Spleen (tissue), 11 donors: Measurements from ENCODE around the gene SPATA31C2. TPM values are rescaled to one million over a fixed set of nuclear protein-coding genes. Genes with fewer than 3 reads are reported as not detected.
A peak's percentile ranks its signal among the peaks of the same experiment; 100 is the strongest.

ENCODE experiments used
- DNase-seq: peaks from one replicate; pipeline ENCODE4 v3.0.0-alpha.2; 2020
- H3K27ac ChIP-seq, 8 donors: fragments of 200-600 bp; sonication (generic) in 7 of 8; 1 replicate in 4 of 8; 2 replicates in 4 of 8; pipeline versions ENCODE4 v1.5.0 to v1.8.0; 2016 to 2021; ENCODE audit warnings: inconsistent platforms in 4 of 8, mild to moderate bottlenecking in 4 of 8, moderate library complexity in 1 of 8
- H3K27me3 ChIP-seq, 7 donors: fragments of 200-600 bp; sonication (generic) in 6 of 7; replicated peaks in 1 of 7; 1 replicate in 4 of 7; 2 replicates in 3 of 7; pipeline versions ENCODE4 v1.5.0 to v1.8.0; 2016 to 2021; ENCODE audit warnings: inconsistent platforms in 3 of 7, mild to moderate bottlenecking in 1 of 7
- H3K36me3 ChIP-seq, 6 donors: fragments of 200-600 bp; sonication (generic) in 5 of 6; 1 replicate in 4 of 6; 2 replicates in 2 of 6; pipeline versions ENCODE4 v1.5.0 to v1.8.0; 2016 to 2021; ENCODE audit warnings: inconsistent platforms in 2 of 6
- H3K4me1 ChIP-seq, 6 donors: fragments of 200-600 bp; sonication (generic) in 5 of 6; 1 replicate in 3 of 6; 2 replicates in 3 of 6; pipeline versions ENCODE4 v1.5.0 to v1.8.0; 2016 to 2021; ENCODE audit warnings: inconsistent platforms in 3 of 6
- H3K4me3 ChIP-seq, 8 donors: fragments of 200-600 bp; sonication (generic) in 7 of 8; 1 replicate in 4 of 8; 2 replicates in 4 of 8; pipeline versions ENCODE4 v1.5.0 to v1.8.0; 2016 to 2021; ENCODE audit warnings: inconsistent platforms in 4 of 8, mild to moderate bottlenecking in 4 of 8, moderate library complexity in 2 of 8
- H3K9me3 ChIP-seq, 8 donors: fragments of 200-600 bp; sonication (generic) in 7 of 8; 1 replicate in 4 of 8; 2 replicates in 4 of 8; pipeline versions ENCODE4 v1.5.0 to v1.8.0; 2016 to 2021; ENCODE audit warnings: inconsistent platforms in 4 of 8
- POLR2A ChIP-seq, 3 donors: fragments of 450-650 bp; IDR thresholded peaks; one replicate each; pipeline ENCODE4 v1.5.1; 2017; ENCODE audit warnings: antibody characterized with exemption in 3 of 3, mild to moderate bottlenecking in 1 of 3
- POLR2AphosphoS5 ChIP-seq, 3 donors: sonication (generic); formaldehyde crosslinking; IDR thresholded peaks; one replicate each; pipeline ENCODE4 v1.5.1; 2017; ENCODE audit warnings: antibody characterized with exemption in 3 of 3
- WGBS, 5 donors: extraction: QIAGEN DNeasy Blood & Tissue Kit in 3 of 5; methylation state at CpG; one replicate each; pipeline versions ENCODE4 v1.1.5 to v1.1.7; 2013 to 2018; 5-methylcytosine and 5-hydroxymethylcytosine counted together
- intact Hi-C: fragments of 100-400 bp; cut with DNase I; formaldehyde crosslinking; loops from one replicate; pipeline ENCODE4 v1.15.0; 2023; ENCODE audit warnings: low total_unique reads
- polyA plus RNA-seq, 3 donors: library from polyadenylated mRNA; stranded (reverse); fragments of 200-250 nt; gene quantifications; one replicate each; pipeline ENCODE4 v1.2.1, GENCODE V29; 2013
- total RNA-seq, 7 donors: library from RNA; depleted of rRNA in 3 of 7; stranded (reverse); fragments of >200 nt in 3 of 7; fragmentation: NEBNext Ultra II Directional in 4 of 7; extraction: Animal tissue kit (Norgen Biotek cat#: 25700) in 4 of 7; gene quantifications; one replicate each; pipeline versions ENCODE4 v1.1.0 to v1.2.1, GENCODE V29; 2016 to 2021
- TF ChIP-seq, protein P1 (sequence below), 11 experiments: fragments of 200-600 bp in 7 of 11; fragments of 450-650 bp in 4 of 11; sonication (generic) in 4 of 11; IDR thresholded peaks in 8 of 11; conservative IDR thresholded peaks in 3 of 11; 1 replicate in 7 of 11; 2 replicates in 4 of 11; pipeline versions ENCODE4 v1.4.0 to v1.8.0; 2016 to 2021; ENCODE audit warnings: antibody characterized with exemption in 11 of 11, inconsistent platforms in 4 of 11, mild to moderate bottlenecking in 1 of 11
- donor health status: healthy with polysubstance abuse.
- donor health status: DM: no; HTN: no; CAD: no; lungs with moderate emphysema.
- donor health status: DM: no; HTN: no; CAD: no.
- donor health status: Bipolar disorder and iron deficiency.
- donor health status: healthy.
- donor health status: DM: no; HTN: no; CAD: no.
- donor health status: DM: yes; HTN: yes; CAD: no.

SPATA31C2 gene
- total and polyA plus RNA-seq, 10 donors = not detected

DNA sequence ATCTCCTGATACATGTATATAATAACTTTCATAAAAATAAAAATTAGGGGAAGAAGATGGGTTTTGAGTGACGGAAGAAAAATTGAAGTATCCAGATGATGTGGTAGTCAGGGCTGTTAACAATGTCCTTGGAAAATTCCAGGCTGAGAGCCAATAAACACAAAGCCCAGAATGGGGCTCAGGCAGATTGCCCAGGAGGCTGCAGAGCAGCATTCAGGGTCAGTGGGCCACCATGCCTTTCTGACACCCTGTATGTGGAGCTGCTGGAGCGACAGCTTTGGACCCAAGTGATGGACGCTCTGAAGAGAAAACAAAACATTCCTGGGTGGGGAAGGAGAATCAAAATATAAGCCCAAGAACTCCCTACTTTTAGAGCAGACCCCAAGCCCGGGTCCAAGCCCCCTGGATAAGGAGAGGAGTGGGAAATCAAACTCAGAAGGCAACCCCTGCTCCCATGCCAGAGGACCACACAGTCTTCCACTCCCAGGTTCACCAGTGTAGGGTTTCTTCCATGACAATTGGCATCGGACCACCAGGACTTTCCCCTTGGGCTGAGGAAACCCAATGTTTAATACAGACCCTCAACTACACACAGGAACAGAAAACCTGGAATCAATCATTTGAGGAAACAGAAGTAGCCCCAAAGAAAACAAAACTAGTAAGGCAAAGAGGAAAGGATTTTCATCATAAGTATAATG lies 45.7 kb upstream of the SPATA31C2 start:
- Histone ChIP-seq H3K27me3 (no peaks in the 10 kb centered on the region), H3K4me1 (peaks cover 0 to 4% (median 0%) of the 10 kb centered on the region in 6 donors), H3K27ac (no peak overlapping the region), H3K36me3 (no peaks in the 10 kb centered on the region), H3K4me3 (no peak overlapping the region), H3K9me3 (no peaks in the 10 kb centered on the region)
- TF ChIP-seq, protein P1, sequence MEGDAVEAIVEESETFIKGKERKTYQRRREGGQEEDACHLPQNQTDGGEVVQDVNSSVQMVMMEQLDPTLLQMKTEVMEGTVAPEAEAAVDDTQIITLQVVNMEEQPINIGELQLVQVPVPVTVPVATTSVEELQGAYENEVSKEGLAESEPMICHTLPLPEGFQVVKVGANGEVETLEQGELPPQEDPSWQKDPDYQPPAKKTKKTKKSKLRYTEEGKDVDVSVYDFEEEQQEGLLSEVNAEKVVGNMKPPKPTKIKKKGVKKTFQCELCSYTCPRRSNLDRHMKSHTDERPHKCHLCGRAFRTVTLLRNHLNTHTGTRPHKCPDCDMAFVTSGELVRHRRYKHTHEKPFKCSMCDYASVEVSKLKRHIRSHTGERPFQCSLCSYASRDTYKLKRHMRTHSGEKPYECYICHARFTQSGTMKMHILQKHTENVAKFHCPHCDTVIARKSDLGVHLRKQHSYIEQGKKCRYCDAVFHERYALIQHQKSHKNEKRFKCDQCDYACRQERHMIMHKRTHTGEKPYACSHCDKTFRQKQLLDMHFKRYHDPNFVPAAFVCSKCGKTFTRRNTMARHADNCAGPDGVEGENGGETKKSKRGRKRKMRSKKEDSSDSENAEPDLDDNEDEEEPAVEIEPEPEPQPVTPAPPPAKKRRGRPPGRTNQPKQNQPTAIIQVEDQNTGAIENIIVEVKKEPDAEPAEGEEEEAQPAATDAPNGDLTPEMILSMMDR (IDR thresholded peaks at IDR 0.05 in 8 of 11, conservative IDR thresholded peaks at IDR 0.05 in 3 of 11) = no peak
- no peak for TF ChIP-seq POLR2AphosphoS5 (IDR thresholded peaks at IDR 0.05)
- no peak for TF ChIP-seq POLR2A (IDR thresholded peaks at IDR 0.05)
- no peak for DNase-seq
- intact Hi-C loops = no loop called here
- WGBS, 5 donors = 68 to 73% (median 69%) methylated on average over 5 of the region's 5 CpGs

DNA sequence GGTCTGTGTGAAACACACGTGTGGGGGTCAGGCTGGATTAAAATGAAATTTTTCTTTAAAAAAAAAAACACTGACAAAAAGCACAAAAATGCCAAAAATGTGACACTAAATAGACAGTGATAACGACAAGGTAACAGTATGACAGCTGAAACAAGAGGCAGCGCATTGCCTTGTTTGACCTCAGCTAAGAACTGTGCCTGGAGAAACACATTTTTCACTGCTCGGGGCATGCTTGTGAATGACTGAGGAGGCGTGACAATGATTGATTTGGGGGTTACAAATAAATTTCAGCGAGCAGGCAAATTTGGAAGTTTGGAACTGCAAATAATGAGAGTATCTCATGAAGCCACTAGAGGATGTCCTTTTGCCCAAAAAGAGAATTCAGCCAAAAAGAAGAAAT lies 44.2 kb upstream of the SPATA31C2 start:
- Histone ChIP-seq H3K4me1 (peaks cover 0 to 7% (median 0%) of the 10 kb centered on the region in 6 donors), H3K27ac (no peak overlapping the region), H3K27me3 (no peaks in the 10 kb centered on the region), H3K9me3 (no peaks in the 10 kb centered on the region), H3K36me3 (no peaks in the 10 kb centered on the region), H3K4me3 (no peak overlapping the region)
- TF ChIP-seq POLR2AphosphoS5 (IDR thresholded peaks at IDR 0.05) = no peak
- TF ChIP-seq, protein P1 (IDR thresholded peaks at IDR 0.05 in 8 of 11, conservative IDR thresholded peaks at IDR 0.05 in 3 of 11) = no peak
- no peak for DNase-seq
- 63 to 83% (median 75%) methylated on average over 6 of the region's 6 CpGs for WGBS, 5 donors
- intact Hi-C loops = no loop called here

DNA sequence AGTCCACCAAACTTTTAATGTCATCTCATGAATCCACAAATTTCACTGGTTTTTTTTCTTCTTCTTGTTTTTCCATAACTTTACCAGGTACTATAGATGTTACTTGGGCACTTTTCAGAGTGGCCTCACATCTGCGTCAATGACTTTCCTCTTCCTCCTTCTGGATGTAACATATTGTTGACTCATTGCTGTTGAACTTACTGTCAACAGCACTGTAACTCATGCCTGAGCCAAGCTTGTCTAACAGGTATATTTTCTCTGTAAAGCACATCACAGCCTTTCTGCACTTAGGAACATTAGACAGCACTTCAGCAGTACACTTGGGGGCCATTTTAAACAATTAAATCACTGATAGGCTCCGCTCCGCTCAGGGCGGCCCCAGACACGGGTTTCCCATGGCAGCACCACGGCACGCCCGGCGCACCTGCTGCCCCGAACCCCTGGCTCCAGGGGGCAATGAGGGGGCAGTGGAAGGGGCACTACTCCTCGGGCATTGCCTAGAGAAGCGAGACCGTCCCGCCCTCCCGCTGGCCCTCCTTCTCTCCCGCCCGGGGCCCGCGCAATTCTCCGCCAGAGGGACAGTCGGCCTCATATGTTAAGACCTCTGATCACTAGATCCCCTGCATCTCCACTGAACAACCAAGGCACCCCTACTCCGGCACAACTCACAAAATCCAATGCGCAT lies 41.9 kb upstream of the SPATA31C2 start:
- Histone ChIP-seq H3K27me3 (no peaks in the 10 kb centered on the region), H3K4me3 (no peak overlapping the region), H3K27ac (peak overlapping the region in 4 of 8 donors; percentile 21 to 69 (median 64)), H3K4me1 (peaks cover 0 to 7% (median 0%) of the 10 kb centered on the region in 6 donors), H3K9me3 (no peaks in the 10 kb centered on the region), H3K36me3 (no peaks in the 10 kb centered on the region)
- no peak for DNase-seq
- 93 to 96% (median 95%) methylated on average over 23 of the region's 23 CpGs for WGBS, 5 donors
- intact Hi-C loops = no loop called here
- TF ChIP-seq POLR2AphosphoS5 (IDR thresholded peaks at IDR 0.05) = no peak
- no peak for TF ChIP-seq POLR2A (IDR thresholded peaks at IDR 0.05)
- TF ChIP-seq, protein P1 (IDR thresholded peaks at IDR 0.05 in 8 of 11, conservative IDR thresholded peaks at IDR 0.05 in 3 of 11) = no peak

DNA sequence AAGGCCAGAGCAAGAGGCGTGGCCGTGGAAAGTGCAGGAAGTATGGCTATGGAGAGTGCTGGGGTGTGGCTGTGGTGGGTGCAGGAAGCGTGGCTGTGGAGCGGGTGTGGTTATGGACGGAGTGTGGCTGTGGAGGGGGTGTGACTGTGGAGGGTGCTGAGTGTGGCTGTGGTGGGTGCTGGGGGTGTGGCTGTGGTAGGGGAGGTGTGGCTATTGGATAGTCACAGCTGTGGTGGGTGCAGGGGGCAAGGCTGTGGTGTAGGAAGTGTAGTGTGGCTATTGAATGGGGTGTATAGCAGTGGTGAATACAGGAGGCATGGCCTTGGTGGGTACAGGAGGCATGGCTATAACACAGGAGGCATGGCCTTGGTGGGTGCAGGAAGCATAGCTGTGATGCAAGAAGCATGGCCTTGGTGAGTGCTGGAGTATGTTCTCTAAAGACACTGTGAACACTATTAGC lies 40.8 kb upstream of the SPATA31C2 start:
- TF ChIP-seq, protein P1 (IDR thresholded peaks at IDR 0.05 in 8 of 11, conservative IDR thresholded peaks at IDR 0.05 in 3 of 11) = no peak
- TF ChIP-seq POLR2AphosphoS5 (IDR thresholded peaks at IDR 0.05) (peak; percentile 31 to 53 (median 44)), POLR2A (IDR thresholded peaks at IDR 0.05) (no peak)
- Histone ChIP-seq H3K4me1 (peaks cover 0 to 7% (median 0%) of the 10 kb centered on the region in 6 donors), H3K27me3 (no peaks in the 10 kb centered on the region), H3K9me3 (no peaks in the 10 kb centered on the region), H3K36me3 (no peaks in the 10 kb centered on the region), H3K27ac (peak overlapping the region in 5 of 8 donors; percentile 21 to 69 (median 64)), H3K4me3 (peak overlapping the region in 1 of 8 donors; percentile 9)
- intact Hi-C loops = loop anchor here (5.0 to 10.0 kb wide), 2 partner anchors 208 to 396 kb away; partner anchors contain the start of gene SPIN1
- WGBS, 5 donors = 14 to 29% (median 19%) methylated on average over 5 of the region's 5 CpGs
- DNase-seq = peak; percentile 83
